Measurements from ENCODE around the gene ZNF341.

The ZNF341 gene

DNA sequence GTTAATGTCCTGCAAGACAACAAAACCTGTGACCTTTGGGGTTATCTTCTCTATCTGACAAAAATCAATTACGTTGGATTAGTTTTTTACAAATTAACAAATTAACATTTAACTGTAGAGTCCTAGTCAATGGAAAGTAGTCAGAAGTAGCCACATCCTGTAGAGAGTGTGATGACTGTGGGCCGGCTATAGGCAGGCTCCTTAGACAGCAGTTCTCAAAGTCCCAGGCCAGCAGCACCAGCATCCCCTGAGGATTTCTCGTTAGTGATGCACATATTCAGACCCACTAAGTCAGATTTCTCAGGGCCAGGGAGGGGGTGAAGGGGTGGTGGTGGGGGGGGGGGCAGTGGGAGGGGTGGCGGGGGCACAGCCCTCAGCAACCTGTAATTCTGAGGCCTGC lies 37.2 kb downstream of the ZNF341 start:
- TF ChIP-seq, protein P1, sequence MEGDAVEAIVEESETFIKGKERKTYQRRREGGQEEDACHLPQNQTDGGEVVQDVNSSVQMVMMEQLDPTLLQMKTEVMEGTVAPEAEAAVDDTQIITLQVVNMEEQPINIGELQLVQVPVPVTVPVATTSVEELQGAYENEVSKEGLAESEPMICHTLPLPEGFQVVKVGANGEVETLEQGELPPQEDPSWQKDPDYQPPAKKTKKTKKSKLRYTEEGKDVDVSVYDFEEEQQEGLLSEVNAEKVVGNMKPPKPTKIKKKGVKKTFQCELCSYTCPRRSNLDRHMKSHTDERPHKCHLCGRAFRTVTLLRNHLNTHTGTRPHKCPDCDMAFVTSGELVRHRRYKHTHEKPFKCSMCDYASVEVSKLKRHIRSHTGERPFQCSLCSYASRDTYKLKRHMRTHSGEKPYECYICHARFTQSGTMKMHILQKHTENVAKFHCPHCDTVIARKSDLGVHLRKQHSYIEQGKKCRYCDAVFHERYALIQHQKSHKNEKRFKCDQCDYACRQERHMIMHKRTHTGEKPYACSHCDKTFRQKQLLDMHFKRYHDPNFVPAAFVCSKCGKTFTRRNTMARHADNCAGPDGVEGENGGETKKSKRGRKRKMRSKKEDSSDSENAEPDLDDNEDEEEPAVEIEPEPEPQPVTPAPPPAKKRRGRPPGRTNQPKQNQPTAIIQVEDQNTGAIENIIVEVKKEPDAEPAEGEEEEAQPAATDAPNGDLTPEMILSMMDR (IDR thresholded peaks at IDR 0.05; ENCODE audit: insufficient read depth, low read depth, low read length, missing control alignments) = no peak
- no peak for DNase-seq (ENCODE audit: low read depth)

DNA sequence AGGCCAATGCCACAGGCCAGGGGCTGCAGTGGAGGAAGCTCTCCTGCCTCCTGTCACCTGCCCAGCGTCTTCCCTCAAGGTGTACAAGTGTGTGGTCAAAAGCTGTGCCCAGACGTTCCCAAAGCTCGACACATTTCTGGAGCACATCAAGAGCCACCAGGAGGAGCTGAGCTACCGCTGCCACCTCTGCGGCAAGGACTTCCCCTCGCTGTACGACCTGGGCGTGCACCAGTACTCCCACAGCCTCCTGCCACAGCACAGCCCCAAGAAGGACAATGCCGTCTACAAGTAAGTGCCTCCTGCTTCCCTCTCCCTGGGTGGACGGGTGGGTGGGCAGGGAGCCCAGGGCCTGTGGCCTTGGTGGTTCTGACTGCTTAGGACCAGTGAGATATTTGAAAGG lies 38.2 kb downstream of the ZNF341 start:
- no peak overlapping the region for H3K4me3 ChIP-seq (ENCODE audit: low read depth, low read length)
- DNase-seq (ENCODE audit: low read depth) = no peak
- TF ChIP-seq, protein P1 (IDR thresholded peaks at IDR 0.05; ENCODE audit: insufficient read depth, low read depth, low read length, missing control alignments) = no peak

More for the DNA sequence above, 37.2 kb downstream of the ZNF341 start:
- no peak overlapping the region for H3K4me3 ChIP-seq (ENCODE audit: low read depth, low read length)

DNA sequence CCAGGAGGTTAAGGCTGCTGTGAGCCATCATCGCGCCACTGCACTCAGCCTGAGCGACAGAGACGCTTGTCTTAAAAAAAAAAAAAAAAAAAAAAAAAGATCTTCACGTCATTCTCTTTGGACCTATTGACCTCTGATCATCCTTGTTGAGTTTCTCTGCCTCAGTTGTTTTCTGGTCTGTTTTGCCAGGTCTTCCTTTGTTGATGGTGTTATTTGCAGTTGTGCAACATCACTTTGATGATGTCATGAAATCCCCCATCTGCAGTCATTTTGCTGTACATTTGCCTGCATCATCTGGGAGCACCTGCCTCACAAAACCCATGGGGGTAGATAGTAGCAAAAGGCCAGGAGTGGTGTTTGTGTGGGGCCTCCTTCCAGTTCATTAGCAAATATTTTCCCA lies 40.1 kb downstream of the ZNF341 start:
- TF ChIP-seq, protein P1 (IDR thresholded peaks at IDR 0.05; ENCODE audit: insufficient read depth, low read depth, low read length, missing control alignments) = no peak
- H3K4me3 ChIP-seq (ENCODE audit: low read depth, low read length) = no peak overlapping the region
- no peak for DNase-seq (ENCODE audit: low read depth)

DNA sequence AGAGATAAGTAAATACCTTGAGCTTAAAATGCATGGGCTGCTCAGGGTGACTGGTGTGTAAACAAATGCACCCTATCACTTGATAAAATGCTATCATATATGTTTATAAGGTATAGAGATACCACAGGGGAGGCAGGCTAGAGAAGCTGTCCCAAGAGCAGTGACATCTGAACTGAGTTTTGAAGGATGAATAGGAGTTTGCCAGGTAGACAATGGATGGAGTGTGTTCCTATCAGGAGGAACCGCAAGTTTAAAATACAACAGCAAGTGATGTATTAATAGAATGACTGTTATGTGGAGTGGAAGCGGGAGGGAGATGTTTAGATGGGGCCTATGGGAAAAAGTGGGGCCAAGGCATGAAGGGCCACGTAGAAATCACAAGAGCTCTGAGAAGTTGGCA lies 40.6 kb downstream of the ZNF341 start:
- no peak for DNase-seq (ENCODE audit: low read depth)
- no peak overlapping the region for H3K4me3 ChIP-seq (ENCODE audit: low read depth, low read length)
- TF ChIP-seq, protein P1 (IDR thresholded peaks at IDR 0.05; ENCODE audit: insufficient read depth, low read depth, low read length, missing control alignments) = no peak

DNA sequence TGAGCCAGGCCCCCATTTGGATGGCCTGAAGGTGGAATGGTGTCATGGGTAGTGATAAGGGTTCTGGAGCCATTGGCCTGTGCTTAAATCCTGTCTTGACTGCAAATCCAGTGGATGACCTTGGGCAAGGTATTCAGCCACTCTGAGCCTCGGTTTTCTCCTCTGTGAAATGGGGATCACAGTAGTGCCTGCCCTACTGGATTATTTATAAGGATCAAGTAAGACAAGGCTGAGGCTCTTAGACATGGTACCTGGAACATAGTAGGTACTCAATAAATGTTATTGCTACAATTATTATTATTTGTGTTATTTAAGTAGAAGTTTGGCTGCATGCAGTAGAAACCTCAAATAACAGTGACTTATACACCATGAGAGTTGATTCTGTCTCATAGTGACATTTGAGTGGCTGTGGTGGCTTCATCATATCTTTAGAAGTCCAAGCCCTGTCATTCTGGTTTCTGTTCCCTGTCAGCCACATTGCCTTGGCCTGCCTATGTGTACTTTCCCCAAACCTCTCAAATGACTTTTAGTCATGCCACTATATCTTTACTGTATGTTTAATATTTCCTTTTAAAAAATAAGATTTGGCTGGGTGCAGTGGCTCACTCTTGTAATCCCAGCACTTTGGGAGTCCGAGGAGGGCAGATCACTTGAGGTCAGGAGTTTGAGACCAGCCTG lies 41.8 kb downstream of the ZNF341 start:
- peak; percentile 90 for DNase-seq (ENCODE audit: low read depth)
- no peak overlapping the region for H3K4me3 ChIP-seq (ENCODE audit: low read depth, low read length)
- TF ChIP-seq, protein P1 (IDR thresholded peaks at IDR 0.05; ENCODE audit: insufficient read depth, low read depth, low read length, missing control alignments) = no peak

DNA sequence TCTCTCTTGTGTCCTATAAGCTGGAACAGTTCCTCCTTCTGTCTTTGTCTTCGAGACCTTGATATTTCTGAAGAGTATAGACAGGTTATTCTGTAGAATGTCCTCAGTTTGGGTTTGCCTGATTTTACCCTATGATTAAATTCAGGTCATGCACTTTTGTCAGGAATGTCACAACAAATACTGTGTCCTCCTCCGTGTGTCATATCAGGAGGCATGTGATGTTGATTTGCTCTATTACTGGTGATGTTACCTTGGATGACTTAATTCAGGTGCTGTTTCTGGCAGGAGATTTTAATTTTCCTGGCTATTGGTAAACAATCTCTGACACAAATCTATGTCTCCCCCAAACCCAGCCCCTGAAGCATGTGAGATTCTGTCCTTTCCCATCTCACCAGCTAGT lies 46.0 kb downstream of the ZNF341 start:
- TF ChIP-seq, protein P1 (IDR thresholded peaks at IDR 0.05; ENCODE audit: insufficient read depth, low read depth, low read length, missing control alignments) = no peak
- H3K4me3 ChIP-seq (ENCODE audit: low read depth, low read length) = no peak overlapping the region
- DNase-seq (ENCODE audit: low read depth) = no peak

DNA sequence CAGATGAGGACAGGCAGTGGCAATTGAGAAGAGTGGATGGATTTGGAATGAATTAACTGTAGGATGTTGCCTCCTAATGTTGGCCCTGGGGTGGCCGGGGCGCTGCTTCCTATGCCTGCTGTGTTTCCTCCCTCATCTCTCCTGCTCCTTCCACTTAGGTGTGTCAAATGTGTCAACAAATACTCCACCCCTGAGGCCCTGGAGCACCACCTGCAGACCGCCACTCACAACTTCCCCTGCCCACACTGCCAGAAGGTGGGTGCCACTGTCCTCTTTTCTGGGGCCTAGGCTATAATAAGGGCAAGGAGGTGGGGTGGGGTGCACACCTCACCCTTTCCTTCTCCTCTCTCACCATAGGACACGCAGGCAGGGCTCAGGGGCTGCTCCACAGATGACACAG lies 49.3 kb downstream of the ZNF341 start:
- no peak overlapping the region for H3K4me3 ChIP-seq (ENCODE audit: low read depth, low read length)
- no peak for DNase-seq (ENCODE audit: low read depth)
- TF ChIP-seq, protein P1 (IDR thresholded peaks at IDR 0.05; ENCODE audit: insufficient read depth, low read depth, low read length, missing control alignments) = no peak
